Ishikawa (cell line): ENCODE measurements around the gene KPNA6.

Experiments
- CEBPB ChIP-seq: IDR thresholded peaks from 2 replicates; pipeline ENCODE4 v1.6.1; 2012
- CREB1 ChIP-seq: IDR thresholded peaks from 2 replicates; pipeline ENCODE4 v1.6.1; 2012; ENCODE audit warnings: low read depth
- EGR1 ChIP-seq: IDR thresholded peaks from 2 replicates; pipeline ENCODE4 v1.6.1; 2012
- EP300 ChIP-seq: IDR thresholded peaks from 2 replicates; pipeline ENCODE4 v1.6.1; 2012; ENCODE audit warnings: borderline replicate concordance
- FOXM1 ChIP-seq: IDR thresholded peaks from 2 replicates; pipeline ENCODE4 v1.6.1; 2012; ENCODE audit warnings: low read depth, borderline replicate concordance
- NFIC ChIP-seq: IDR thresholded peaks from 2 replicates; pipeline ENCODE4 v1.6.1; 2012
- RAD21 ChIP-seq: IDR thresholded peaks from 2 replicates; pipeline ENCODE4 v1.6.1; 2012; ENCODE audit warnings: low read depth
- TAF1 ChIP-seq: IDR thresholded peaks from 2 replicates; pipeline ENCODE4 v1.6.1; 2012; ENCODE audit warnings: low read depth, mild to moderate bottlenecking
- TCF12 ChIP-seq: IDR thresholded peaks from 2 replicates; pipeline ENCODE4 v1.6.1; 2012; ENCODE audit warnings: low read depth
- TEAD4 ChIP-seq: IDR thresholded peaks from 2 replicates; pipeline ENCODE4 v1.6.1; 2012
- YY1 ChIP-seq: IDR thresholded peaks from 2 replicates; pipeline ENCODE4 v1.6.1; 2012; ENCODE audit warnings: low read depth
- ZBTB7A ChIP-seq: IDR thresholded peaks from 2 replicates; pipeline ENCODE4 v1.6.1; 2012; ENCODE audit warnings: low read depth
- TF ChIP-seq, protein P1 (sequence below): IDR thresholded peaks from 2 replicates; pipeline ENCODE4 v1.6.1; 2012; ENCODE audit warnings: low read depth, mild to moderate bottlenecking
- TF ChIP-seq, protein P2 (sequence below): IDR thresholded peaks from 2 replicates; pipeline ENCODE4 v1.6.1; 2012
- TF ChIP-seq, protein P3 (sequence below): IDR thresholded peaks from 2 replicates; pipeline ENCODE4 v1.6.1; 2012

Gene KPNA6

DNA sequence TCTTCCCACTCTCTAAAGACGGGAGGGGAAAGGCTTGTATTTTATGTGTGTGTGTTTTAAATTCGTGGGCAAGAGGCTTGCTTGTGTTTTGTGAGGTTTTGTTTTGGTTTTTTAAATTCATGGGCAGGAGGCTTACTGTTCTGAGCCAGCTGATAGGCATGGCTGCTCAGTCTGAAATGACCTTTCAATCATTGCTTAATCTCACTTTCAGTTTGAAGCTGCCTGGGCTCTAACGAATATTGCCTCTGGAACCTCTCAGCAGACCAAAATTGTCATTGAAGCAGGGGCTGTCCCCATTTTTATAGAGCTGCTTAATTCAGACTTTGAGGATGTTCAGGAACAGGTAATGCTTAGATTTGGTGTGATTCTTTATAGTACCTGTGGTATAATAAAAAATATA lies 51.3 kb downstream of the KPNA6 start:
- TF ChIP-seq, protein P1, sequence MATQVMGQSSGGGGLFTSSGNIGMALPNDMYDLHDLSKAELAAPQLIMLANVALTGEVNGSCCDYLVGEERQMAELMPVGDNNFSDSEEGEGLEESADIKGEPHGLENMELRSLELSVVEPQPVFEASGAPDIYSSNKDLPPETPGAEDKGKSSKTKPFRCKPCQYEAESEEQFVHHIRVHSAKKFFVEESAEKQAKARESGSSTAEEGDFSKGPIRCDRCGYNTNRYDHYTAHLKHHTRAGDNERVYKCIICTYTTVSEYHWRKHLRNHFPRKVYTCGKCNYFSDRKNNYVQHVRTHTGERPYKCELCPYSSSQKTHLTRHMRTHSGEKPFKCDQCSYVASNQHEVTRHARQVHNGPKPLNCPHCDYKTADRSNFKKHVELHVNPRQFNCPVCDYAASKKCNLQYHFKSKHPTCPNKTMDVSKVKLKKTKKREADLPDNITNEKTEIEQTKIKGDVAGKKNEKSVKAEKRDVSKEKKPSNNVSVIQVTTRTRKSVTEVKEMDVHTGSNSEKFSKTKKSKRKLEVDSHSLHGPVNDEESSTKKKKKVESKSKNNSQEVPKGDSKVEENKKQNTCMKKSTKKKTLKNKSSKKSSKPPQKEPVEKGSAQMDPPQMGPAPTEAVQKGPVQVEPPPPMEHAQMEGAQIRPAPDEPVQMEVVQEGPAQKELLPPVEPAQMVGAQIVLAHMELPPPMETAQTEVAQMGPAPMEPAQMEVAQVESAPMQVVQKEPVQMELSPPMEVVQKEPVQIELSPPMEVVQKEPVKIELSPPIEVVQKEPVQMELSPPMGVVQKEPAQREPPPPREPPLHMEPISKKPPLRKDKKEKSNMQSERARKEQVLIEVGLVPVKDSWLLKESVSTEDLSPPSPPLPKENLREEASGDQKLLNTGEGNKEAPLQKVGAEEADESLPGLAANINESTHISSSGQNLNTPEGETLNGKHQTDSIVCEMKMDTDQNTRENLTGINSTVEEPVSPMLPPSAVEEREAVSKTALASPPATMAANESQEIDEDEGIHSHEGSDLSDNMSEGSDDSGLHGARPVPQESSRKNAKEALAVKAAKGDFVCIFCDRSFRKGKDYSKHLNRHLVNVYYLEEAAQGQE = no peak
- no peak for TF ChIP-seq EGR1
- no peak for TF ChIP-seq ZBTB7A
- TF ChIP-seq TCF12 = no peak

DNA sequence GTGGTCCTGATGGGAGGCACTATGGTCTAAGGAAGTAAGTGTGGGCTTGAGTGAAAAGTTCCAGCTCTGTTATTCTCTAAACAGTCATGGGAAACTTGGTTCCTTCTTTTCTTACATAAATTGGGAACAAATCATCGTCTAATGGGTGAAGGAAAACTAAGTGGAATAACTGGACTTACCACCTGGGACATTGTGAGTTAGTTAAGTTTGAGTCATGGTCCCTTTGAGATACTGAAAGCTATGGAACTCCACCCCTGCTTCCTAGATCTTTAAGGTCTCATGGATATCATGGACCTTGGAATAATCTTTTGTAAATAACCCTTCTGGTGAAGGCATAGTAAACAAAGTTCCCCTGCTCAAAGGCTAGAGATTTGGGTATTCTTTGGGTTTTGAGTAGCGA lies 55.5 kb downstream of the KPNA6 start:
- TF ChIP-seq CEBPB (no peak), RAD21 (no peak), TEAD4 (no peak), EP300 (no peak), TCF12 (no peak), EGR1 (no peak), YY1 (no peak), ZBTB7A (no peak), FOXM1 (no peak), CREB1 (no peak), TAF1 (no peak)
- TF ChIP-seq, protein P2, sequence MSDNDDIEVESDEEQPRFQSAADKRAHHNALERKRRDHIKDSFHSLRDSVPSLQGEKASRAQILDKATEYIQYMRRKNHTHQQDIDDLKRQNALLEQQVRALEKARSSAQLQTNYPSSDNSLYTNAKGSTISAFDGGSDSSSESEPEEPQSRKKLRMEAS = no peak
- TF ChIP-seq, protein P3, sequence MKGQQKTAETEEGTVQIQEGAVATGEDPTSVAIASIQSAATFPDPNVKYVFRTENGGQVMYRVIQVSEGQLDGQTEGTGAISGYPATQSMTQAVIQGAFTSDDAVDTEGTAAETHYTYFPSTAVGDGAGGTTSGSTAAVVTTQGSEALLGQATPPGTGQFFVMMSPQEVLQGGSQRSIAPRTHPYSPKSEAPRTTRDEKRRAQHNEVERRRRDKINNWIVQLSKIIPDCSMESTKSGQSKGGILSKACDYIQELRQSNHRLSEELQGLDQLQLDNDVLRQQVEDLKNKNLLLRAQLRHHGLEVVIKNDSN = no peak
- TF ChIP-seq, protein P1 = no peak

DNA sequence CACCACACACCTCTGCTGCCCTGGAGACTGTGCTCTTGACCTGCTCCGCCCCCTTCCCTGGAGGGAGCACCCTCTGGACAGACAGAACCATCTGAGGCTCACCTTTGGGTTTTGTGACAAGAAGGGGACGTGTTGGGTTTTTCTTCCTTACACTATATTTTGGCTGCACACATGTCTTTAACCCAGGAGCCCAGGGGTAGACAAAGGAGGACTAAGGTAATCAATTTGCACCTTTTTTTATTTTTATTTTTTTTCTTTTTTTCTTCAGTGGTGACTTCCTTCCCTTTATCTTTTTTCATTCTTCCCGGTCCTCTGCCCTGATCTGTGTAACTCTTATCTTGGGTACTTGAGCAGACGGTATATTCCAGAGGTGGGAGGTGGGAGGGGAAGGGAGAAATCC lies 63.1 kb downstream of the KPNA6 start:
- TF ChIP-seq, protein P1 = no peak
- TF ChIP-seq EGR1 = no peak
- no peak for TF ChIP-seq TCF12
- TF ChIP-seq CEBPB = no peak
- no peak for TF ChIP-seq YY1
- no peak for TF ChIP-seq FOXM1

DNA sequence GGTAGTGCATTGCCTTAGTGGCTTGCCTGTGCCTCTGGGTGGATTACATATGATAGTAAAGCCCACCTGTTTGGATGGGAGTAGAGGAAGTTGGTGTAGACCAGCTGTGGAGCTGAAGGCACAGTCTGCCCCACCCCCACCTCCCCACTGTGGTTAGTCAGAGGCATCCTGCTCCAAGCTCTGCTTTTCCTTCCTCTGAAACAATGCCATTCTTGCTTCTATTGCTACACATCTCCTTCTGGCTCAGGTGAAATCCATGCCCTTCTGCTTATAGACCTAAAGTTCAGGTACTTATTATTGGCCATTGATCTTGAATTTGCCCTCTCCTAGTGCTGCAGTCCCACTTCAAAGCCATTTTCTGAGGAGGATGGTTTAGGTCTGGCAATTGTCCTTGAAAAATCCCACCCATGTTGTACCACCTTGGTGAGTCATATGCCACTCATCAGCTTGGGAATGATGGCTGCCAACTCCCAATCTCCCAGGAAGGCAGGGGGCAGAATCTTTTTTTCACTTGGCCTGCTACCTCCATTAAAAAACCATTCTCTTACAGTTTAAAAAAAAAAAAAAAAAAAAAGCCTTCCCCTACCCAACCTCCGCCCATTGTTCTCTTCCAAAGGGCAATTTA lies 64.9 kb downstream of the KPNA6 start:
- no peak for TF ChIP-seq YY1

DNA sequence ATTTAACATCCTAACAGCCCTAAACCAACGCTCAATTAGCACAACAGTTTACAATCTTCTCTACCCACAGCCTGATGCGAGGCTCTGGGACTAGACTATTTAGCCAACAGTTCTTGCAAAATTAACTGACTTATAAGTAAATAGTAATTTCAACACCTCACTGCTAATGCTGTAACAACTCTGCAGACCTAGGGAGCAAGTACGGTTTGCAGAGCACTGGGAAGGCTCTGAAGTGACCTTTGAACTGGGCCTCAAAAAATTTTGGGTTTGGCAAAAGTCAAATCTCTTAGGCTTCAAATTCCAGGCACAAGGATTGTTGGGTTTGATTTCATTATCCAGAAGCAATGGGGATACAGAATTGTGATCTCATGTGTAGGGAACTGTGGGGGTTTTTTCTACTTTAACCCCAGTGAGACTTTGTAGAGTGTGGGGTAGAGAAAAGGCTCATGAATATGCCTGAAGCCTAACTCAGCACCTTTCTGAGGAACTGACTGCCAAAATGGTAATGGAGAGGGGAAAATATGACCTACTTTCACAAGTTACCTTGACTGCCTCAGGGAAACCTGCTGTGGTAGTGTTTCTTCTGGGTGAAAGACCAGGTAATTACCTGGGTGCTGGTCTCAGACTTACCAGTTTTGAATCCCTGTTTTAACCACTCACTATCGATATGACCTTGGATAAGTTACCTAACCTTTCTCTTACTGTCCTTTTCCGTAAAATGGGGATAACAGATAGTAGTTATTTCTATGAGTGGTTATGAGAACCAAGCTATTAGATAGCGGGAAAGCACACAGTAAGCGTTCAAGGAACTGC lies 70.7 kb downstream of the KPNA6 start:
- TF ChIP-seq CEBPB (no peak), TEAD4 (no peak), RAD21 (no peak), YY1 (no peak), TAF1 (no peak), CREB1 (no peak)

DNA sequence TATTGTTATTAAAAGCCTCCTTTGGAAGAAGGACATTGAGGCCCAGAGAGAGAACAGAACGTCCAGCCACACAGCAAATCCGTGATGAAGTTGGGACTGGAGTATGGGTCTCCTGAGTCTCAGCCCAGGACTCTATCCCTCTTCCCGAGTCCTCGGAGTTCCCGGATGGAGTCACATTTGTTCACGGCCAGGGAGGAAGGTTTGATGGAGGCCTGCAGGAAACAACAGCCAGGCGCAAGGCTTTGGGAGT lies 71.3 kb downstream of the KPNA6 start:
- TF ChIP-seq TAF1 (no peak), ZBTB7A (no peak), RAD21 (no peak), EGR1 (no peak), NFIC (no peak), TEAD4 (no peak), YY1 (no peak), FOXM1 (no peak), TCF12 (no peak), CREB1 (no peak), EP300 (no peak), CEBPB (no peak)
- TF ChIP-seq, protein P2 = no peak
- TF ChIP-seq, protein P3 = no peak
- TF ChIP-seq, protein P1 = no peak
